Suprapubic skin (tissue), 4 donors: Measurements from ENCODE around the gene TUBB2A. TPM values are rescaled to one million over a fixed set of nuclear protein-coding genes. Genes with fewer than 3 reads are reported as not detected.
"Not testable (repeated sequence)": the region's sequence is repeated elsewhere in the genome, so short reads cannot be mapped to it uniquely, and the experiment has no call there.

Experiments used
- DNase-seq, 2 donors: peaks; one replicate each; pipeline ENCODE4 v3.0.0-alpha.2; 2019; ENCODE audit warnings: low spot score in 2 of 2
- H3K27ac ChIP-seq: fragments of 200-600 bp; sonication (generic); one replicate; pipeline ENCODE4 v1.5.1; 2019
- H3K27me3 ChIP-seq: fragments of 200-600 bp; sonication (generic); one replicate; pipeline ENCODE4 v1.5.1; 2019
- H3K36me3 ChIP-seq: fragments of 200-600 bp; sonication (generic); one replicate; pipeline ENCODE4 v1.5.1; 2019
- H3K4me1 ChIP-seq: fragments of 200-600 bp; sonication (generic); one replicate; pipeline ENCODE4 v1.5.1; 2019
- H3K4me3 ChIP-seq: fragments of 200-600 bp; sonication (generic); one replicate; pipeline ENCODE4 v1.5.1; 2019; ENCODE audit warnings: mild to moderate bottlenecking
- H3K9me3 ChIP-seq: fragments of 200-600 bp; sonication (generic); one replicate; pipeline ENCODE4 v1.5.1; 2019
- EP300 ChIP-seq: sonication (generic); formaldehyde crosslinking; IDR thresholded peaks from one replicate; pipeline ENCODE4 v1.6.1; 2017; ENCODE audit warnings: antibody characterized with exemption
- POLR2A ChIP-seq, 2 donors: fragments of 450-650 bp; IDR thresholded peaks; one replicate each; pipeline ENCODE4 v1.6.1; 2017; ENCODE audit warnings: antibody characterized with exemption in 2 of 2, mild to moderate bottlenecking in 2 of 2, moderate library complexity in 2 of 2
- POLR2AphosphoS5 ChIP-seq, 3 donors: sonication (generic); formaldehyde crosslinking; IDR thresholded peaks; one replicate each; pipeline ENCODE4 v1.6.1; 2017; ENCODE audit warnings: antibody characterized with exemption in 3 of 3
- WGBS: methylation state at CpG from one replicate; pipeline ENCODE4 v1.1.5; 2018; 5-methylcytosine and 5-hydroxymethylcytosine counted together
- total RNA-seq, 4 donors: library from RNA; depleted of rRNA; stranded (reverse); fragments of >200 nt; gene quantifications; one replicate each; pipeline ENCODE4 v1.1.0, GENCODE V29; 2016
- TF ChIP-seq, protein P1 (sequence below), 2 donors: fragments of 200-600 bp in 1 of 2; fragments of 450-650 bp in 1 of 2; sonication (generic) in 1 of 2; IDR thresholded peaks; one replicate each; pipeline ENCODE4 v1.5.1; 2016 to 2019; ENCODE audit warnings: antibody characterized with exemption in 2 of 2, mild to moderate bottlenecking in 1 of 2, moderate library complexity in 1 of 2

TUBB2A gene
- total RNA-seq, 4 donors from 2014 or later: 121 to 338 (median 242) TPM

GRCh38 chr6:3139090-3139903, 18.0 kb downstream of the TUBB2A start:
- H3K4me1 ChIP-seq: peaks cover 16% of the 10 kb centered on the region

GRCh38 chr6:3138341-3138740, 19.0 kb downstream of the TUBB2A start:
- H3K36me3 ChIP-seq: peaks cover 74% of the 10 kb centered on the region
- no peak for TF ChIP-seq EP300
- TF ChIP-seq, protein P1, sequence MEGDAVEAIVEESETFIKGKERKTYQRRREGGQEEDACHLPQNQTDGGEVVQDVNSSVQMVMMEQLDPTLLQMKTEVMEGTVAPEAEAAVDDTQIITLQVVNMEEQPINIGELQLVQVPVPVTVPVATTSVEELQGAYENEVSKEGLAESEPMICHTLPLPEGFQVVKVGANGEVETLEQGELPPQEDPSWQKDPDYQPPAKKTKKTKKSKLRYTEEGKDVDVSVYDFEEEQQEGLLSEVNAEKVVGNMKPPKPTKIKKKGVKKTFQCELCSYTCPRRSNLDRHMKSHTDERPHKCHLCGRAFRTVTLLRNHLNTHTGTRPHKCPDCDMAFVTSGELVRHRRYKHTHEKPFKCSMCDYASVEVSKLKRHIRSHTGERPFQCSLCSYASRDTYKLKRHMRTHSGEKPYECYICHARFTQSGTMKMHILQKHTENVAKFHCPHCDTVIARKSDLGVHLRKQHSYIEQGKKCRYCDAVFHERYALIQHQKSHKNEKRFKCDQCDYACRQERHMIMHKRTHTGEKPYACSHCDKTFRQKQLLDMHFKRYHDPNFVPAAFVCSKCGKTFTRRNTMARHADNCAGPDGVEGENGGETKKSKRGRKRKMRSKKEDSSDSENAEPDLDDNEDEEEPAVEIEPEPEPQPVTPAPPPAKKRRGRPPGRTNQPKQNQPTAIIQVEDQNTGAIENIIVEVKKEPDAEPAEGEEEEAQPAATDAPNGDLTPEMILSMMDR (IDR thresholded peaks at IDR 0.05): no peak
- TF ChIP-seq POLR2AphosphoS5 (IDR thresholded peaks at IDR 0.05): no peak
- TF ChIP-seq POLR2A (IDR thresholded peaks at IDR 0.05): no peak
- H3K4me3 ChIP-seq: no peak overlapping the region
- H3K27me3 ChIP-seq: no peaks in the 10 kb centered on the region
- WGBS: 61% methylated on average over 1 of the region's 1 CpG
- H3K27ac ChIP-seq: no peak overlapping the region
- no peak for DNase-seq
- peaks cover 16% of the 10 kb centered on the region for H3K4me1 ChIP-seq
- no peaks in the 10 kb centered on the region for H3K9me3 ChIP-seq

More at GRCh38 chr6:3139090-3139903, 18.0 kb downstream of the TUBB2A start:
- no peaks in the 10 kb centered on the region for H3K27me3 ChIP-seq
- H3K36me3 ChIP-seq: peaks cover 76% of the 10 kb centered on the region
- peak; percentile 79 for DNase-seq
- H3K27ac ChIP-seq: peak overlapping the region; percentile 19
- H3K4me3 ChIP-seq: no peak overlapping the region
- TF ChIP-seq POLR2AphosphoS5 (IDR thresholded peaks at IDR 0.05) (no peak), POLR2A (IDR thresholded peaks at IDR 0.05) (no peak), EP300 (no peak)
- TF ChIP-seq, protein P1 (IDR thresholded peaks at IDR 0.05): no peak
- H3K9me3 ChIP-seq: no peaks in the 10 kb centered on the region
- 43% methylated on average over 12 of the region's 14 CpGs for WGBS

GRCh38 chr6:3137873-3138272, 19.5 kb downstream of the TUBB2A start:
- not testable (repeated sequence) for DNase-seq, H3K9me3 ChIP-seq, H3K4me3 ChIP-seq, H3K27me3 ChIP-seq, H3K27ac ChIP-seq
- 90% methylated on average over 6 of the region's 6 CpGs for WGBS
- Histone ChIP-seq H3K36me3 (peaks cover 74% of the 10 kb centered on the region), H3K4me1 (peaks cover 16% of the 10 kb centered on the region)

DNA sequence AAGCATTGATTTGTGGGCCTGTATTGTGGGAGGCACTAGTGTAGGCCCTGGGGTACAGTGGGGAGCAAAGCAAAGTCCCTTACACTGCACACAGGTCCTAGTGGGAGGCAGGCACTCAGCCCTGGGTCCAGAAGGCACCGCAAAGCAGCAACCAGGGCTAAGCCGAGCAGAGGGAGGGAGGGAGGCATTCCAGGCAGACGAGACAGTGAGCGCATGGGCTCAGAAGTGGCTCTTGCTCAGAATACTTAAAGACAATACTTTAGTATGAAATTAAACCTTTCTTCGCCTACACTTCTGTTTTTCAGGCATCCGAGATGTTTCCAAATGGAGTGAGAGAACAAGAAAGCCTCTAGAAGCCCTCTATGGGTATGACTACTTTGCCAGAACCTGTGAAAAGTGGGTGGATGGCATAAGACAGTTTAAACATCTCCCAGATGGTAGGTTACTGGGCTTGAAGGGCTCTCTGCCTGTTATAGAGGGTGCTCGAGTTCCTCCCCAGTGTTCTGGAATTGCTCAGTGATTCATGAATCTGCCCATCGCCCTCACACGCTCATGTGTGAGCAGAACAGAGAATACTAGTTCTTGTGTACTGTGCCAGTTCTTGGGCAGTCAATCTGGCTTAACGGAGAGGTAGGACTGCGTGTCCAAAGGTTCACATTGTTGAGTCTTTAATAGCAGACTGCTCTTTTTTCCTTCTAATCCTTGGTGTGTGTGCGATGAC, 20.1 kb downstream of the TUBB2A start:
- TF ChIP-seq POLR2A (IDR thresholded peaks at IDR 0.05): no peak
- TF ChIP-seq, protein P1 (IDR thresholded peaks at IDR 0.05): no peak
- TF ChIP-seq EP300: no peak
- TF ChIP-seq POLR2AphosphoS5 (IDR thresholded peaks at IDR 0.05): no peak

GRCh38 chr6:3136292-3137011, 20.9 kb downstream of the TUBB2A start:
- Histone ChIP-seq H3K9me3 (no peaks in the 10 kb centered on the region), H3K27ac (no peak overlapping the region), H3K4me3 (no peak overlapping the region), H3K27me3 (no peaks in the 10 kb centered on the region), H3K4me1 (peaks cover 16% of the 10 kb centered on the region), H3K36me3 (peaks cover 72% of the 10 kb centered on the region)
- TF ChIP-seq, protein P1 (IDR thresholded peaks at IDR 0.05): no peak
- TF ChIP-seq POLR2AphosphoS5 (IDR thresholded peaks at IDR 0.05) (no peak), POLR2A (IDR thresholded peaks at IDR 0.05) (no peak), EP300 (no peak)
- 85% methylated on average over 8 of the region's 8 CpGs for WGBS
- DNase-seq: no peak

More for the DNA sequence above, 20.1 kb downstream of the TUBB2A start:
- H3K9me3 ChIP-seq: no peaks in the 10 kb centered on the region
- peaks cover 74% of the 10 kb centered on the region for H3K36me3 ChIP-seq
- WGBS: 93% methylated on average over 12 of the region's 12 CpGs
- H3K4me3 ChIP-seq: no peak overlapping the region
- peak in 1 of 2 donors; percentile 31 for DNase-seq
- no peaks in the 10 kb centered on the region for H3K27me3 ChIP-seq
- H3K27ac ChIP-seq: no peak overlapping the region
- H3K4me1 ChIP-seq: peaks cover 16% of the 10 kb centered on the region
